ENCODE data around the gene PPP1R37.

The PPP1R37 gene

GRCh38 chr19:45159210-45159970, 66.4 kb downstream of the PPP1R37 start:
- no peak for DNase-seq (ENCODE audit: low read depth)
- TF ChIP-seq, protein P1, sequence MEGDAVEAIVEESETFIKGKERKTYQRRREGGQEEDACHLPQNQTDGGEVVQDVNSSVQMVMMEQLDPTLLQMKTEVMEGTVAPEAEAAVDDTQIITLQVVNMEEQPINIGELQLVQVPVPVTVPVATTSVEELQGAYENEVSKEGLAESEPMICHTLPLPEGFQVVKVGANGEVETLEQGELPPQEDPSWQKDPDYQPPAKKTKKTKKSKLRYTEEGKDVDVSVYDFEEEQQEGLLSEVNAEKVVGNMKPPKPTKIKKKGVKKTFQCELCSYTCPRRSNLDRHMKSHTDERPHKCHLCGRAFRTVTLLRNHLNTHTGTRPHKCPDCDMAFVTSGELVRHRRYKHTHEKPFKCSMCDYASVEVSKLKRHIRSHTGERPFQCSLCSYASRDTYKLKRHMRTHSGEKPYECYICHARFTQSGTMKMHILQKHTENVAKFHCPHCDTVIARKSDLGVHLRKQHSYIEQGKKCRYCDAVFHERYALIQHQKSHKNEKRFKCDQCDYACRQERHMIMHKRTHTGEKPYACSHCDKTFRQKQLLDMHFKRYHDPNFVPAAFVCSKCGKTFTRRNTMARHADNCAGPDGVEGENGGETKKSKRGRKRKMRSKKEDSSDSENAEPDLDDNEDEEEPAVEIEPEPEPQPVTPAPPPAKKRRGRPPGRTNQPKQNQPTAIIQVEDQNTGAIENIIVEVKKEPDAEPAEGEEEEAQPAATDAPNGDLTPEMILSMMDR (IDR thresholded peaks at IDR 0.05; ENCODE audit: insufficient read depth, low read depth, low read length, missing control alignments), result no peak
- H3K4me3 ChIP-seq (ENCODE audit: low read depth, low read length), result no peak overlapping the region

DNA sequence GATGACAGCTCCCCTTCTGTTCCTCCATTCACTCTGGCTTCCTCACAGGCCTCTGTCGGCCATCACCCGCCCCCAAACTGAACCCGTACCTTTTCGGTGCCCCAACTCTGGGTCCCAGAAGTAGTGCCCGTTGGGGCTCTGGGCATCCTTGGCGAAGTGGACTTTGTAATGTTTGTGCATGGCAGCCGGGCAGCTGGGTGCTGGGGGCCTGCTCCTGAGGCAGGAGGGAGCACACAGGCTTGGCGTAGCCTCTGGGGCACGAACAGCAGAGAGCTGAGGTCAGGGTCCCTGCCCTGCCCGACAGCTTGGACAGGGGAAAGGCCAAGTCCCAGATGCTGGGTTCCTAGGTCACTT, 67.0 kb downstream of the PPP1R37 start:
- TF ChIP-seq, protein P1 (IDR thresholded peaks at IDR 0.05; ENCODE audit: insufficient read depth, low read depth, low read length, missing control alignments), result no peak
- no peak overlapping the region for H3K4me3 ChIP-seq (ENCODE audit: low read depth, low read length)
- no peak for DNase-seq (ENCODE audit: low read depth)

DNA sequence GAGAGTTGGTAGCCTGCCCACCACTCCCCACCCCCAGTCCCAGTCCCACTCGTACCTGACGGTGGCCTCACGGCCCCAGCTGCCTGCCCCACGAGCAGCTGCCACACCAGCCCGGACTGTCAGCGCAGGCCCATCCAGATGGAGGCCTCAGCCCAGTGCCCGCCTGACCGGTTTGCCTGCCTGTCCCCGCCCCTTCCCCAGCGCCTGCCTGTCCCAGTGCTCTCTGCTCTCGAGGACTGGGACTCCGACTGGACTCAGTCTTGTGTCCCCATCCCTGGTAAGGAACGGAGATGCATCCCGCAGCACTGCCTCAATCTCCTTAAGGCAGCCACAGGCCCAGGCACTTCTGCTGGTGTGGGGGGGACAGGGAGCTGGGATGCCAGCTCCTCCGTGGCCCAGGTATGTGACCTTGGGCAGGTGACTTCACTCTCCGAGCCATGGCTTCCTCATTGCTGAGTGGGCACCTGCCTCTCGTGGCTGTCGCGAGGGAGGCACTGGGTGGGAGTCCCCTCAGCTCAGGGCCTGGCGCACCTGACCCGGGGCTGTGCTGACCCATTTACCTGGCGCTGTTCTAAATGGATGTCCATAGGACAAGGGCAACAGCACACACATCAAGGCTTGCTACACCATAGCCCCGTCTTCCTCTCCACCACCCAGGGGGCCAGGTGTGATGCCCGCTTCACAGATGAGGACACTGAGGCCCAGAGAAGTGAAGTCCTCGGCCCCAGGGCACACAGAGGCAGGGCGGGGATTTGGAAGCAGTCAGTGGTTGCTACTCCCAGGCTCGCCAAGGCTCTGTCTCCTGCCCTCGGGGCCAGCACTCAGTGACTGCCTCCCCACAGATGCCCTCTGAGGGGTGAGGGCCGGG, 68.1 kb downstream of the PPP1R37 start, which contains the start of gene NKPD1:
Gene NKPD1, minus strand, starts transcription at position 113 of the 868 bp plus-strand sequence. CDS start 832 bp downstream, outside the sequence.
- no peak within 1 kb of the TSS for H3K4me3 ChIP-seq (ENCODE audit: low read depth, low read length)
- no peak for DNase-seq (ENCODE audit: low read depth)
- TF ChIP-seq, protein P1 (IDR thresholded peaks at IDR 0.05; ENCODE audit: insufficient read depth, low read depth, low read length, missing control alignments), result no peak

DNA sequence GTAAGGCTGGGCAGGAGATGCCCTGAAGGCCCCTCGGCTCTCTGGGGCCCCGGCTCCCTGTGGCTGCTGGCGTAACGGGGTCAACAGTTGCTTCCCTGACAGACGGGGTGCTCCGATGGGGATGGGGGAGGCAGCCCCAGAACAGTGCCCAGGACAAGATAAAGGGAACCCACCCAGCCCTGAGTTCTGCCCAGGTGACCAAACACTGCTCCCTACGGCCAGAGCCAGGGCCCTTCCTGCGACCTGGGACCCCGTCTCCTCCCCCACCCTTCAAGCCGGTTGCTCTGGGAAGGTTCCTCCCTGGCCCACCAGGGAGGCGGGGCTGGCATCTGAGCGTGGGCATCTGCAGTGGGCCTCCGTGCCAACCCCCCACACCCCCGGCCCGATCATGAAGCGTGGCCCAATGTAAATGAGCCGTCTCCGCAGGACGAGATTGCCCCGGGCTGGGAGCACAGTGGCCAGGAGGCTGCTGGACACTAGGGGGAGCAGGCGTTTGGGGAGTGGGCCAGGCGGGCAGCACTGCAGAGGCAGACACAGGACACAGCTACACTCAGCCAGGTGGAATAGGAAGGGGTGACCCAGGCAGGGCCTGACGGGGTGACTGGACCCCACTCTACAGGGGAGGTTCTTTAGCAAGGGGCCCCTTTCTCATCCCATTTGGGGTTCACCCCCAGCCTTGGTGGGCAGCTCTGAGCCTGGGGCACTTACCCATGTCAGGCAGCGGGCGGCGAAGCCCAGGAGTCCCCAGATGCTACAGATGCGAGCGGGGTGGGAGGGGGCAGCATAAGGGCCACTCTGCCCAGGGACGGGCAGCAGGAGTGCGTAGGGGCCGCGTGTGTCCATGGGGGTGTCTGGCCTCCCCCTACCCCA, 69.0 kb downstream of the PPP1R37 start:
- no peak overlapping the region for H3K4me3 ChIP-seq (ENCODE audit: low read depth, low read length)
- TF ChIP-seq, protein P1 (IDR thresholded peaks at IDR 0.05; ENCODE audit: insufficient read depth, low read depth, low read length, missing control alignments), result peak; percentile 8

DNA sequence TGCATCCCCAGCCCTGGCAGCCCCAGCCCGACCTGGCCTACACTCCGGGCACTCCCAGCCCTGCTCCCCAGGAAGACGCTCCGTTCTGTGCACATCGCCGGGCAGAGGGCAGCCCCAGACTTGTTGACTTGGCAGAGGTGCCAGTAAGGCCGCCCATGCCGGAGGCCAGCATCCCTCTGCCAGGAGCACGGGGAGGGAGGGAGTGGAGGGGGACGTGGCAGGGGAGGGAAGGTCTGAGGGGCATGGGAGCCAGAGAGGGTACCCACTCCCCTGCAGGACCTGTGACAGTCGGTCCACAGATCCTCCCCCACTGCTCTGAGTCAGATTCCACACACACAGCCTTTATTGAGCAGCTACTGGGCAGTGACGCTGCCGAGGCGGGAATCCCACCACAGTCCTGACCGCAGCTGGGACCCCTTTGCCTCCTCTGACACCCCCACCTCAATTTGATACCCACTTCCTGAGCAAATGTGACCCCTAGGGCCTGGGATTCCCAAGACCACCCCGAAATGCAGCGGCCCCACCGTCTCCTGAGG, 69.7 kb downstream of the PPP1R37 start:
- no peak for DNase-seq (ENCODE audit: low read depth)
- TF ChIP-seq, protein P1 (IDR thresholded peaks at IDR 0.05; ENCODE audit: insufficient read depth, low read depth, low read length, missing control alignments), result no peak
- no peak overlapping the region for H3K4me3 ChIP-seq (ENCODE audit: low read depth, low read length)

More for the DNA sequence above, 69.0 kb downstream of the PPP1R37 start:
- no peak for DNase-seq (ENCODE audit: low read depth)

GRCh38 chr19:45163156-45163555, 70.2 kb downstream of the PPP1R37 start:
- TF ChIP-seq, protein P1 (IDR thresholded peaks at IDR 0.05; ENCODE audit: insufficient read depth, low read depth, low read length, missing control alignments), result no peak
- no peak for DNase-seq (ENCODE audit: low read depth)
- no peak overlapping the region for H3K4me3 ChIP-seq (ENCODE audit: low read depth, low read length)

All from GM12865 (cell line).